Cortex of kidney (tissue), 1 donor: ENCODE measurements around the gene ADAT2.

Experiments
- DNase-seq: peaks from one replicate; lab custom pipeline; 2025; lab: John Stamatoyannopoulos, UW

The ADAT2 gene

DNA sequence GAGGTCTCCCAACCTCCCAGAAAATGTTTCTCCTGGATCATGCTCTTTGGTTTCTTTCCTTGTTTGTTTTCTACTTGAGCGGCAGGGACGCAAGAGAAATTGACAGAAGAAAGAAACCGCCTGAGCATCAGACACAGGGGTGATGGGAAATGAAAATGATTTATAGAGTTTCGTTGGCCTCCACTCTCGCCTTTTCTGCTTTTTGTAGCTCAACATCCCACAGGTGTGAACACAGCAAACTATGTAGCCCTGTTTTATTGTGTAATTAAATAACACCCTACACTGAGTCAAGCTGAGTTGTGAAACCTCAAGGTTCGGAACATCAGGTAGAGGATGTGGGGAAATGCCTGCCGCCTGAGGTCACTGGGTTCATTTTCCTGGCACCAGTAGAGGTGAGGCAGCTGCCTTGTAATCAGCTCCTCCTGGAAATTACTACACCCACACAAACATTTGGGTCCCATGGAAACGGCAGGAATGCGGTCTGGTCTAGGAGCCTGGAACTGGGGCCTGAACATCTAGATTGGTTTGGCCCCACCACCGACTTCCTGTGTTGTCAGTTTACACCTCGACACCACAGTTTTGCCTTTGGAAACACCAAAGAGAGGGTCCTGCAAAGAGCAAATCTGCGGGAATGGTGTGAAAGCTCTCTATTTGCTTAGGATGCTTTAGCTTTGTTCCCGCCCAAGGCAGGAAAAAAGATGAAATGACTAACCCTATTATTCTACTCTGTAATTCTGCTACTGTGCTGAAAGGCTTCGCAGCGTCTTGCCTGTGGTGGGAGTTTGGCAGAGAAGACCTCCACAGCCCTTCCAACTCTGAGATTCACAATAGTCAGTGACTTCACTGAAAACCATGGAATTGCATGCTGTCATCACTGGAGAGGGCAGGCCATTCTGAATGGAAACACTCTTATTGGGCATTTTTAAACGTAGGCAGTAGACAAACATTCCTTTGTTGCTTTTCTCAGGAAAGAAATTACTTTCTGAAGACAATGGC lies 53.0 kb downstream of the ADAT2 start:
- DNase-seq = no peak

DNA sequence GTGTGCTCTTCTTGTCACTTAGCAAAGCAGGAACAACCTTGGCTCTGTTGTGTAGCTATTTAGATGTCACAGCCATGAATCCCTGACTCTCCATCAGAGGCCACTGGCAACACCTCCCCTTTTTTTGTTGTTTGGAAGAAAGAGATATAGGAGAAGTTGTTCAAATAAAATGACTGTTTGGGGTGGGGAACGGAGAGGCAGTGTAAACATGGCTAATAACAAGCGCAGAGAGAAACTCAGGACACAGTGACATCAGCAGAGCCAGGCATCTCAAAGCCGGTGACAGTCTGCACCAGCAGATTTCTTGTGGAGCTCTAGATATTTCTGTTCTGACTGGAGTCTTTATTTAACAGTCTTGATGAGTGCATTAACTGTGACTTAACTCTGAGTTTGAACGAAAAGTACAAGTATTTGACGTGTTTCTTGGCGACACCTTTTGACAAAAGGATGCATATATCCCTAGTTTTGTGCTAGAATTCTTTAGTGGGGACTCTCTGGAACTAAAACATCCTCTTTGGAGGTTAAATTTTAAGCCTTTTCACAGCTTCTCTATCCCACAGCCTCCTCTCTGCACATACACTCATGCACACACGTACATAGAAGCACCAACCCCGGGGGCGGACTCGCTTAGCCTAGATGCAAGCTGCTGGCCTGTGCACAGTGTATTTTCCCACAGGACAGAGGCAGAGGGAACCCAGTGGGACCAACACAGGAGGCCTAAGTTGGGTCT lies 53.8 kb downstream of the ADAT2 start:
- DNase-seq = no peak

DNA sequence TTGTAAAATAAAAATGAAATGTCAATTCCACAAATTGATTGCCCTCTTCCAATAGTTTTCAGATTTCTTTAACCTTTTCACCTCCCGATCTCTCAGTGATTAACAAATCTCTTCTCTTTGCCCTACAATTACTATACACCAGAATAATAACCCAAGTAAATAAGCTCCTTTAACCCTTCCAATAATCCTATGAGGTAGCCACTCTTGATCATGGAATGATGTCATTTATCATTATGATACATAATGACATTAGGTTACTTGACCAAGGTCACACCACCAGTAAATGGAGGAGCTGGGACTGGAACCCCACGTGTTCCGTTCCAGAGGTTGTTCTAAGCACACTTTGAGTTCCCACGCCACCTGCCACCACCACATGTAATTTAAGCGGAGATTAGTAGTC lies 54.8 kb downstream of the ADAT2 start:
- DNase-seq = no peak

DNA sequence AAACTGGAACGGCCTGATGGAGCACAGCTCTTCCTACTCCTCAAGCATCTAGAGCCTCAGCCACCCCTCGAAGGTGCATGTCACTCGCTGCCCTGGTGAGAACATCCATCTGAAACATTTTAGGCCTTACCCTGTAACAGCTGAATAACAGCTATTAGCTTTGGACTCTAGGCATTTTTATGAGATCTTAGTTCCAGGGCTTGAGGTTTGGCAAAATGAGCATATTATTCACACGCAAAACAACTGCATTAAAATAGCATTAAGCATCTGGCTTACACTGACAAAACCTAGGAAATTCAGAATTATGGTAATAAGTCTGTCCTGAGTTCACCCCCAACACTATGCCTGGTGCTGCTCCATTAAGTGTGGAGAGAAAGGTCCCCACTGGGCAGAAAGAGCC lies 56.1 kb downstream of the ADAT2 start:
- DNase-seq = no peak

DNA sequence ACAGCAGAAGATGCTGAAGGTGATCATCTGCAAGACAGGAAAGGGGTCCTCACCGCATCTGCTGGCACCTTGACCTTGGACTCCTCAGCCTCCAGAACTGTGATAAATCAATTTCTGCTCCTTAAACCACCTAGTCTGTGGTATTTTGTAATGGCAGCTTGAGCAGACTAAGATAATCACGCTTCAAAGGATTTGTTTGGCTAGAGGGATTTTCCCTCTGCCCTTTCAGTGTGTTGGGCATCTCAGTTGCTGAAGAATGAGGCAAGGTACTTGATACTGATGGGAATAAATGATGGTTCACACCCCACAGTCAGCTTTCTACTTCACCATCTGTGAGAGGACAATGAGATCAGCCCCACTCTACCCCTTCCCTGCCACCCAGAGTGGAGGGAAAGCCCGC lies 60.2 kb downstream of the ADAT2 start:
- no peak for DNase-seq

DNA sequence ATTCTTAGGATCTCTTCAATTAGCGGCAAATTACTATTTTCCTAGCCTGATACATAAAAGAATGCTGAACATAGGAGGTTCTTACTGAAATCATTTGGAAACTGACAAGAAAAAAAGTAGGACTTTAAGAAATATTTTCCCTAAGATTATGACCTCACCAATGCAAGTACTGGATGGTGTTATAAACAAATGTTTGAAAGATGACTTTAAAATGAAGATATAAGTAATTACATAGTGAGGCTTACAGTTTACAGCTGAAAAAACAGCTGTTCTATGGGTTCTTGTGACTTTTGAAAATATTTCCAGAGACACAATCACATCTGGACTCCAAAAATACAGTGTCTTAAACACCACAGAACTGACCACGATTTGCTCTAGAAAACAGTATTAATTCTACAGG lies 64.9 kb downstream of the ADAT2 start:
- DNase-seq = no peak

DNA sequence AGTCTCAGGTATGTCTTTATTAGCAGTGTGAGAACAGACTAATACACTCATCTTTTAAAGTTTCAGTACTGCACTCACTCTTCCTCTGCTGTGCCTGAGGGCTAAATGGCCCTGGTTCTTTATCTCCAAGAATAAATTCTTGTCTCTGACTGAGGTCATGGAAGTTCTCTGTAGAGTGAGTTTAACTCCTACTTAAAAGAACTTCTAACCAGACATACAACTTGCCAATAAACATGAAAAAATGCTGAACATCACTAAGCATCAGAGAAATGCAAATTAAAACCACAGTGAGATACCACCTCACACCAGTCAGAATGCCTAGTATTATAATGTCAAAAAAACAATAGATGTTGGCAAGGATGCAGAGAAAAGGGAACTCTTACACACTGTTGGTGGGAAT lies 73.6 kb downstream of the ADAT2 start:
- DNase-seq = no peak

DNA sequence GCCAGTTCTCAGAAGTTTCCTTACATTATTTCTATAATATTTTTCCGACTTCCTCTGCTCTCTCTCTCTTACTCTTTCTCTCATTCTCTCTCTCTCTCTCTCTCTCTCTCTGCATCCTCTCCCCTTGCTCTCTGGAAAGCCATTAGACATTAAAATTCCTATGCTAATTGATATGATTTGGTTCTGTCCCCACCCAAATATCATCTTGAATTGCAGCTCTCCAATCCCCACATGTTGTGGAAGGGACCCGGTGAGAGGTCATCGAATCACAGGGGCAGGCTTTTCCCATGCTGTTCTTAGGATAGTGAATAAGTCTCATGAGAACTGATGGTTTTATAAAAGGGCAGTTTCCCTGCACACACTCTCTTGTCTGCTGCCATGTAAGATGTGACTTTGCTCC lies 74.1 kb downstream of the ADAT2 start:
- no peak for DNase-seq

DNA sequence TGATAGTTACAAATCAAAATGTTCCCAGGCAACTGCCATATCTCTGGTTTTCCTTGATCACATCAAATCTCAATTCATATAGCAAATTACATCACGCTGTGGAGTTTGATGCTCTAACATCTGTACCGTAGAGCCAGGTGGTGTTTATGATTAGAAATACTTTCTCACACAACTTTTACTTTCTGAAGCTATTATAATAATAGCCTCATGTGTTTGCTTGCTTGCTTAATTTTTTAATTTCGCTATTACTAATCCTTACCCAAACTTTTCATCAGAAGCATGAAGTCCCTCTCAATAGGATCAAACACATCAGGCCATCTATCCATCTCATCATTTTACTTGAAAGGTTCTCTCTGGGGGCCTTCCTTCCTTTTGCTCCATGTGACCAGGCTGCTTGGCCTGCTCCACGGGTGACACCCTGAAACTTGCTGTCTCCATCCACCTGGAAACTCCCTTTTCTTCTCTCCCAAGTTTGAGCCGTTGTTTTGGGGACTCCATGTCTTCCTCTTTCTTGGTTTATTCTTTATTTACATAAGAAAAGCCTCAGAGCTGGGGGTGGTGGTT lies 75.4 kb downstream of the ADAT2 start:
- DNase-seq = no peak

DNA sequence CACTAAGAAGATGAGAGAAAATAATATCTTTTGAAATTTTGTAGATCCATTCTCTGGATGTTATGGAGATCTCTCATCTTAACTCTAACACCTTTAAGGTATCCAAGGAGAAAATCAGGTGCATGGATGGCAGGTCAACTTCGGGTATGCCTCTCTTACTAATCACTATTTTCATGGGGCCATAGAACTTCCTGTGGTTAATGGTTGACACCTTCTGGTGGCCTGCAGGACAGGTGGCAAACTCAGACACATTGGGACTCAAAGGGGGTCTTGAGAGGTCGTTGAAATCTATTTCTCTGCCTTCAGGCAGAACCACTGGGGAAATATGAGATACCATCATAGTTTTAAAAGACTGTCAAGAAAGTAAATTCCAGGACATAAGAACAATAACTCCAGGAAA lies 76.5 kb downstream of the ADAT2 start:
- DNase-seq = no peak
